Measurements from ENCODE around the gene KIAA0513. TPM values are rescaled to one million over a fixed set of nuclear protein-coding genes. Genes with fewer than 3 reads are reported as not detected.

KIAA0513 gene
- total RNA-seq, 4 donors from 2014 or later = 17.7 to 52.0 (median 23.9) TPM

- no peaks in the 10 kb centered on the region for H3K36me3 ChIP-seq
- H3K4me3 ChIP-seq = no peak overlapping the region
- H3K9me3 ChIP-seq = no peaks in the 10 kb centered on the region
- no peak for DNase-seq
- H3K27me3 ChIP-seq = no peaks in the 10 kb centered on the region
- no peak overlapping the region for H3K27ac ChIP-seq
- H3K4me1 ChIP-seq = peaks cover 0 to 27% (median 0%) of the 10 kb centered on the region in 4 donors
- no peak for TF ChIP-seq POLR2A (IDR thresholded peaks at IDR 0.05)
- TF ChIP-seq, protein P1, sequence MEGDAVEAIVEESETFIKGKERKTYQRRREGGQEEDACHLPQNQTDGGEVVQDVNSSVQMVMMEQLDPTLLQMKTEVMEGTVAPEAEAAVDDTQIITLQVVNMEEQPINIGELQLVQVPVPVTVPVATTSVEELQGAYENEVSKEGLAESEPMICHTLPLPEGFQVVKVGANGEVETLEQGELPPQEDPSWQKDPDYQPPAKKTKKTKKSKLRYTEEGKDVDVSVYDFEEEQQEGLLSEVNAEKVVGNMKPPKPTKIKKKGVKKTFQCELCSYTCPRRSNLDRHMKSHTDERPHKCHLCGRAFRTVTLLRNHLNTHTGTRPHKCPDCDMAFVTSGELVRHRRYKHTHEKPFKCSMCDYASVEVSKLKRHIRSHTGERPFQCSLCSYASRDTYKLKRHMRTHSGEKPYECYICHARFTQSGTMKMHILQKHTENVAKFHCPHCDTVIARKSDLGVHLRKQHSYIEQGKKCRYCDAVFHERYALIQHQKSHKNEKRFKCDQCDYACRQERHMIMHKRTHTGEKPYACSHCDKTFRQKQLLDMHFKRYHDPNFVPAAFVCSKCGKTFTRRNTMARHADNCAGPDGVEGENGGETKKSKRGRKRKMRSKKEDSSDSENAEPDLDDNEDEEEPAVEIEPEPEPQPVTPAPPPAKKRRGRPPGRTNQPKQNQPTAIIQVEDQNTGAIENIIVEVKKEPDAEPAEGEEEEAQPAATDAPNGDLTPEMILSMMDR (IDR thresholded peaks at IDR 0.05) = no peak
Measured at GRCh38 chr16:85127379-85127723, 99.8 kb downstream of the KIAA0513 start.

DNA sequence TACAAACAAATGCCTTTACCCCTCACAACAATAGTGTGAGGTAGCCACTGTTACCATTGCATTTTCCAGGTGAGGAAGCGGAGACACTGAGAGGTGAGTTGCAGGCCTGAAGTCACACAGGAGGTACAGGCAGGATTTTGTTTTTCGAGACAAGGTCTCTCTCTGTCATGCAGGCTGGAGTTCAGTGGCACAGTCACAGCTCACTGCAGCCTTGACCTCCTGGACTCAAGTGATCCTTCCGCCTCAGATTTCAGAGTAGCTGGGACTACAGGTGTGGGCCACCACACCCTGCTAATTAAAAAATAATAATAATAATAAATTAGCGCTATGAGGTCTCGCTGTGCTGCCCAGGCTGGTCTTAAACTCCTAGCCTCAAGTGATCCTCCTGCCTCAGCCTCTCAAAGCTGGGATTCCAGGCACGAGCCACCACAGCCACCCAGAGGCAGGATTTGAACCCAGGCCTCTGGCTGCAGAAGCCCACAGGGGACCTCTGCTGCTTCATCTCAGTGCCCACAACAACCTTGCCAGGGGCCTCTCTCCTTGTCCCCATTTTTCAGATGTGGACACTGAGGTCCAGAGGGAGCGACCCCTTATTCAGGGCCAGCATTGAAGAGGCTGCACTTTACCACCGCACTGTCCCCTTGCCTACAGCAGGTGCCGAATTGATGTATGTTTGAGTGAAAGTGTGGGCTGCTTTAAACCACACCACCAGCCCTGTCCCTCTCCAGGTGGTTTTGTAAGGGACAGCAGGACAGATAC, 100.7 kb downstream of the KIAA0513 start:
- H3K27ac ChIP-seq = no peak overlapping the region
- no peak for DNase-seq
- no peak overlapping the region for H3K4me3 ChIP-seq
- peaks cover 0 to 27% (median 0%) of the 10 kb centered on the region in 4 donors for H3K4me1 ChIP-seq
- no peaks in the 10 kb centered on the region for H3K9me3 ChIP-seq
- H3K27me3 ChIP-seq = no peaks in the 10 kb centered on the region
- TF ChIP-seq POLR2A (IDR thresholded peaks at IDR 0.05) = no peak
- TF ChIP-seq, protein P1 (IDR thresholded peaks at IDR 0.05) = no peak
- no peaks in the 10 kb centered on the region for H3K36me3 ChIP-seq

DNA sequence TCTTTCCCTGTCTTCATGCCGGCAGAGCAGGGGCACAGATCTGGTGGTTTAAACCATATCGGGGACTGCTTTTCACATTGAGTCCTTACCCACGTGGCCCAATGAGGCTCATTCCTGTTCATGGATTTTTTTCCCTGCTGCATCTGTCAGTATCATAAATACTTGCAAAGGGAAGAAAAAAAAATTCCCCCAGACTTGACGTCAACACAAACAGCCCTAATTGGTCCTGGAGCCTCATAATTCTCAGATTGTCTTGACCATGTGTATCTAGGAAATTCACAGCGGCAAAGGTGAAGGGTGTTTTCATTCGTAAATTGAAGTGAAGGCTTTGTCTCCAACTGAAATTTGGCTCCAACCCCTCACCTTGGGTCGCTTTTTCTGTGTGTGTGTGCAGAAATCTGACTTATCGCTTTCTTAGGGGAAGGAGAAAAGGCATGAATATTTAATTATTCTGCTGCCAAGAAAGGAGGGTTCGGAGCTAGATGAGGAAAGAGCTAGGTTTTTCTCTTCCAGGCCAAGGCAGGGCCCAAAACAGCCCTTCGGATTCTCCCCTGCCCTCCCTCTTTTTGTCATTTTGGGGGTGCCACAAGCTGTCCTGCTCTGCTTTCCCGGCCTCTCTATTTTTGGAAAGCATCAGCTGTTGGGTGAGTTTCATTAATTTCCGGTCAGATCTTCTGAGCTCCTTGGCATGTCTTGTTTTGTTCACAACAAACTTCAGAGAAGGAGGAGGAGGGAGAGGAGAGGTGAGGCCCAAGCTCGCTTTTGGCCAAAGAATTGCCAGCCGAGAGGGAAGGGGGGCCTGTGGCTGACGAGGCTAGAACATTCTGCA, 102.5 kb downstream of the KIAA0513 start:
- DNase-seq = no peak
- Histone ChIP-seq H3K27ac (peak overlapping the region; percentile 46 to 75 (median 48)), H3K4me3 (no peak overlapping the region), H3K9me3 (no peaks in the 10 kb centered on the region), H3K36me3 (no peaks in the 10 kb centered on the region), H3K4me1 (peaks cover 0 to 27% (median 0%) of the 10 kb centered on the region in 4 donors), H3K27me3 (no peaks in the 10 kb centered on the region)
- TF ChIP-seq, protein P1 (IDR thresholded peaks at IDR 0.05) = no peak
- no peak for TF ChIP-seq POLR2A (IDR thresholded peaks at IDR 0.05)

DNA sequence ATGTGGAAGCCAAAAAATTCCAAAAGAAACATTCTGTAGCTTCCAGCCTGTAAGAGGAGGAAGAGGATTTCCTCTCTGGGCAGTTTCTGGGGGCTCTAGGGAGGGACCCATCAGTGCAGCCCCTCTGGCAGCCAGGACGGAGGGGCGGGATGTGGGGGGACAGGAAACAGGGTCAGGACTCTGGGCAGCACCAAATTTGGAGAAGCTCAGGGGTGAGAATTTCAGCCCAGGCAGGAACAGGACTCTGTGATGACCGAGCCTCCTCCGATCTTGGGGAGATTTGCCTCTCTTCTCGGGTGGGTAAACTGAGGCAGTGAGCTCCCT, 103.1 kb downstream of the KIAA0513 start:
- TF ChIP-seq POLR2A (IDR thresholded peaks at IDR 0.05) = no peak
- TF ChIP-seq, protein P1 (IDR thresholded peaks at IDR 0.05) = no peak
- H3K4me1 ChIP-seq = peaks cover 0 to 27% (median 0%) of the 10 kb centered on the region in 4 donors
- no peak for DNase-seq

DNA sequence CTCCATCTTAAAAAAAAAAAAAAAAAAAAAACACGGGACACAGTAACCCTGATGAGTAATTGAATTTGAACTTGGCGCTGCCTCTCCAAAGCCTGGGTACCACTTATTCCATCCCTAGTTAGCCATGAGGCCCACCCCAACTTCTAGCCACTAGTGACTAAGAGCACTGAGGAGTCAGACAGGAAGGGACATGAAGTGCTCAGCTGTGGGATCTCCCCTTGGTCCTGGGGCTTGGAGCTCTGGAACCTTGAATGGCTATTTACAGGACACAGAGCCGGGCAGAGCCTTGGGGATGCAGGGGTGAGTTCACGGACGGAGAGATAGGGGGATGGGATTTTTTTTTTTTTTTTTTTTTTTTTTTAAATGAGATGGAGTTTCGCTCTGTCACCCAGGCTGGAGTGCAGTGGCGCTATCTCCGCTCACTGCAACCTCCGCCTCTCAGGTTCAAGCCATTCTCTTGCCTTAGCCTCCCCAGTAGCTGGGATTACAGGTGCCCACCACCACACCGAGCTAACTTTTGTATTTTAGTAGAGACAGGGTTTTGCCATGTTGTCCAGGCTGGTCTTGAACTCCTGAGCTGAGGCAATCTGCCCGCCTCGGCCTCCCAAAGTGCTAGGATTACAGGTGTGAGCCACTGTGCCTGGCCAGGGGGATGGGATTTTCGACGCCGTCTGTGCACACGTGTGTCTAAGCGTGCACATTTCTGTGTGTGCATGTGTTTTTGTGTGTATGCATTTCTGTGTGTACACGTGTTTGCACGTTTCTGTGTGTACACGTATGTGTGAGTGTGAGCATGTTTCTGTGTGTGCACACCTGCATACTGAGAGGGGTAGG, 105.1 kb downstream of the KIAA0513 start:
- H3K4me1 ChIP-seq = peaks cover 0 to 30% (median 0%) of the 10 kb centered on the region in 4 donors
- no peak for DNase-seq
- H3K4me3 ChIP-seq = no peak overlapping the region
- no peaks in the 10 kb centered on the region for H3K9me3 ChIP-seq
- H3K36me3 ChIP-seq = no peaks in the 10 kb centered on the region
- TF ChIP-seq, protein P1 (IDR thresholded peaks at IDR 0.05) = no peak
- no peak for TF ChIP-seq POLR2A (IDR thresholded peaks at IDR 0.05)
- no peaks in the 10 kb centered on the region for H3K27me3 ChIP-seq
- no peak overlapping the region for H3K27ac ChIP-seq

More for the DNA sequence above, 103.1 kb downstream of the KIAA0513 start:
- H3K27ac ChIP-seq = peak overlapping the region; percentile 46 to 75 (median 48)
- H3K4me3 ChIP-seq = no peak overlapping the region
- no peaks in the 10 kb centered on the region for H3K36me3 ChIP-seq
- no peaks in the 10 kb centered on the region for H3K9me3 ChIP-seq
- no peaks in the 10 kb centered on the region for H3K27me3 ChIP-seq

All from Peyer's patch (tissue), 4 donors.